Tibial artery (tissue), 4 donors: ENCODE measurements around the gene LRP1B.

Experiments
- DNase-seq, 2 donors: peaks; one replicate each; pipeline ENCODE4 v3.0.0-alpha.2; 2019
- H3K27ac ChIP-seq, 2 donors: fragments of 200-600 bp; sonication (generic) in 1 of 2; 1 replicate in 1 of 2; 2 replicates in 1 of 2; pipeline ENCODE4 v1.5.1; 2018 to 2019; ENCODE audit warnings: mild to moderate bottlenecking in 1 of 2
- H3K27me3 ChIP-seq, 2 donors: fragments of 200-600 bp; sonication (generic) in 1 of 2; one replicate each; pipeline versions ENCODE4 v1.5.1 to v1.6.0; 2016 to 2019
- H3K36me3 ChIP-seq, 3 donors: fragments of 200-600 bp; sonication (generic) in 2 of 3; one replicate each; pipeline ENCODE4 v1.5.1; 2016 to 2019; ENCODE audit warnings: mild to moderate bottlenecking in 2 of 3
- H3K4me1 ChIP-seq, 4 donors: fragments of 200-600 bp; sonication (generic) in 2 of 4; 1 replicate in 3 of 4; 2 replicates in 1 of 4; pipeline ENCODE4 v1.5.1; 2016 to 2019
- H3K4me3 ChIP-seq, 2 donors: fragments of 200-600 bp; sonication (generic) in 1 of 2; 1 replicate in 1 of 2; 2 replicates in 1 of 2; pipeline ENCODE4 v1.5.1; 2018 to 2019; ENCODE audit warnings: mild to moderate bottlenecking in 2 of 2
- H3K9me3 ChIP-seq, 3 donors: fragments of 200-600 bp; sonication (generic) in 1 of 3; one replicate each; pipeline ENCODE4 v1.5.1; 2016 to 2019
- CTCF ChIP-seq, 2 experiments: fragments of 200-600 bp in 1 of 2; fragments of 450-650 bp in 1 of 2; IDR thresholded peaks; one replicate each; pipeline ENCODE4 v1.5.1; 2017 to 2019; ENCODE audit warnings: antibody characterized with exemption in 2 of 2, mild to moderate bottlenecking in 1 of 2, moderate library complexity in 1 of 2
- intact Hi-C: fragments of 100-400 bp; cut with DNase I; formaldehyde crosslinking; loops from one replicate; pipeline ENCODE4 v1.15.0; 2023; ENCODE audit warnings: low total_unique reads

LRP1B gene

DNA sequence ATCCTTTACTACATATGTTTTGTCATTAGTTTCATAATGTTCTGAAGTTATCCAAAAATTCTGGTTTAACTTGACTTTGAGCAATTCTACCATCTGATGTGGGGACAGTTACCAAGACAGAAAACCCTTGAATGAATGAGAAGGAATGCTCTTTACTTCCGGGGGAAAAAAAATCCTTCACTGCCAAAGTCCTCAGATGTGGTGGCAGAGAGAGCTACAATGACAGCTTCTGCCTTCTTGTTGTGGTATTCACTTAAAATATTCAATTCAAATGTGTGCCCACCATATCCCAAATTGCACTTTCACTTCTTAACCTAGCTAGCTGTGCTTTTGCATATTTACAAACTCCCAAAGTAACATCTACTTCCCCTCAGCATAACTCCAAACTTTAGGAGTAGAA lies 1818.9 kb downstream of the LRP1B start:
- Histone ChIP-seq H3K27ac (no peak overlapping the region), H3K4me3 (no peak overlapping the region), H3K9me3 (no peaks in the 10 kb centered on the region), H3K27me3 (no peaks in the 10 kb centered on the region), H3K36me3 (no peaks in the 10 kb centered on the region), H3K4me1 (no peaks in the 10 kb centered on the region)
- DNase-seq, result no peak
- TF ChIP-seq CTCF (IDR thresholded peaks at IDR 0.05), result no peak
- intact Hi-C loops, result no loop called here

DNA sequence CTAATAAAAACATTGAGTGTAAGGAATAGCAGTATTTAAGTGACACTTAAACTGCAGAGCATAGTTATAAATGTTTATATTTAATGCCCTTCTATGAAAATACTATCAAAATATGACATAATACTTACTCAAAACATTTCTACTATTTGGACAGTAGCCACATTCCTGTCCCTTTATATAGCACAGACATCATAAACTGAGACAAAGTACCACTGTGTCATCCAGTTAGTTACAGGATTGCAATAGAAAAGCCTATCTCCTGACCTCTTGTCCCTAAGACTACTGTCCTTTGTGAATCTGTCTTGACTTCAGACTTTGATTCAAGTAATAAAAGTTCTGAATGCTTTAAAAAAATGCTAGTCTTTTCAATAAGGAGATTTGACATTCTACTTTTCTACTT lies 1822.1 kb downstream of the LRP1B start:
- no peak overlapping the region for H3K4me3 ChIP-seq
- TF ChIP-seq CTCF (IDR thresholded peaks at IDR 0.05), result no peak
- H3K27me3 ChIP-seq, result no peaks in the 10 kb centered on the region
- H3K36me3 ChIP-seq, result no peaks in the 10 kb centered on the region
- intact Hi-C loops, result no loop called here
- H3K27ac ChIP-seq, result no peak overlapping the region
- H3K4me1 ChIP-seq, result no peaks in the 10 kb centered on the region
- no peaks in the 10 kb centered on the region for H3K9me3 ChIP-seq
- no peak for DNase-seq

DNA sequence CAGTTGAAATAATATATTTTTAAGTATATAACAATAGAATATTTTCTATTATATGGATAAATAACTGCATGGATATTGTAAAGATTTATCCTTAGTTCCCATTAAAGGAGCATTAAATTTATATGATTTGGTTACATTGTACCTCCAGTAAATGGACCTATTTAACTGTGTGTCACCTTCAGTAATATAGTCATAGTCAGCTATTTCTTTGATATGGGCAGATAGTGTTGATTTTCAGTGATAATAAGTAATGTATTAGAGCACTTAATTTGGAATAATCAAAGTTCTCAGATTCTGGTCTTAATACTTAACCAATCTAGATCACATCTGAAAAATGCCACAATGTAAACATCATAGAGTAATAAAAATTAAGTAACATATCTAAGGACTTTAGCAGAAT lies 1823.3 kb downstream of the LRP1B start:
- no peak for TF ChIP-seq CTCF (IDR thresholded peaks at IDR 0.05)
- H3K4me3 ChIP-seq, result no peak overlapping the region
- intact Hi-C loops, result no loop called here
- H3K36me3 ChIP-seq, result no peaks in the 10 kb centered on the region
- no peak for DNase-seq
- no peaks in the 10 kb centered on the region for H3K27me3 ChIP-seq
- H3K9me3 ChIP-seq, result no peaks in the 10 kb centered on the region
- no peak overlapping the region for H3K27ac ChIP-seq
- no peaks in the 10 kb centered on the region for H3K4me1 ChIP-seq

DNA sequence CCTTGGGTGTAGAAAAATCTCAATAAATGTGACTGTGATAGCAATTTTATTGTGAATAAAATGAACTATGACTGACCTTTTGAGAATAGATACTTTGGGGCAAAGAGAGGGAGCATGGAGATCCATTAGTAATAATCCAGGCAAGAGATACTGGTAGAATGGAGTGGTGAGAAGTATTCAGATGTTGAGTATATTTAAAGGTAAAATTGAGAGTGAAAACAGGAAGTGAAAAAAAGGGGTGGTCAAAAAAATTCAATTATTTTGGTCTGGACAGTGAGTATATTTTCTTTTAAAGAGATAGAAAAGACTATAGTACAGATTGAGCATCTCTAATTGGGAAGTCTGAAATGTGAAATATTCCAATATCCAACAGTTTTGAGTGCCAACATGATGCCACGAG lies 1835.0 kb downstream of the LRP1B start:
- no peak overlapping the region for H3K27ac ChIP-seq
- H3K4me3 ChIP-seq, result no peak overlapping the region
- H3K4me1 ChIP-seq, result no peaks in the 10 kb centered on the region
- no peaks in the 10 kb centered on the region for H3K36me3 ChIP-seq
- H3K9me3 ChIP-seq, result no peaks in the 10 kb centered on the region
- no peak for DNase-seq
- intact Hi-C loops, result no loop called here
- no peaks in the 10 kb centered on the region for H3K27me3 ChIP-seq
- no peak for TF ChIP-seq CTCF (IDR thresholded peaks at IDR 0.05)

DNA sequence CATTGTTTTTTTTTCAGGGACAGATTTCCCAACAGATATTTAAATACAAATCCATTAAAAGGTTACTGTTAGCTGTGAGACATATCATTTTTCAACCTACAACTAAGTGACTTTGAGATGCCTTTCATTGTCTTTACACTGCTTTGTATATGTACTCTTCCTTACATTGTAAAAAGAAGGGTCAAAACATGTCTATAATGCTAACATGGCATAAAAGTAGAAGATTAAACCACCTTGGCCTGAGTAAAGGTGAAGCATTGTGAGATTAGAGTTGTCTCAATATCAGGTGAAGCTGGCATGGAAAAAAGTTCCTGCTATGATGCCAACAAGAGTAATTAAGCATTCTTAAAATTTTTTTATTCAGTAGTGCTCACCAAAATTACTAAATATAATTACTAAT lies 1842.1 kb downstream of the LRP1B start:
- intact Hi-C loops, result no loop called here
- no peaks in the 10 kb centered on the region for H3K4me1 ChIP-seq
- no peaks in the 10 kb centered on the region for H3K27me3 ChIP-seq
- DNase-seq, result no peak
- no peaks in the 10 kb centered on the region for H3K36me3 ChIP-seq
- H3K4me3 ChIP-seq, result no peak overlapping the region
- H3K27ac ChIP-seq, result no peak overlapping the region
- H3K9me3 ChIP-seq, result no peaks in the 10 kb centered on the region
- no peak for TF ChIP-seq CTCF (IDR thresholded peaks at IDR 0.05)

DNA sequence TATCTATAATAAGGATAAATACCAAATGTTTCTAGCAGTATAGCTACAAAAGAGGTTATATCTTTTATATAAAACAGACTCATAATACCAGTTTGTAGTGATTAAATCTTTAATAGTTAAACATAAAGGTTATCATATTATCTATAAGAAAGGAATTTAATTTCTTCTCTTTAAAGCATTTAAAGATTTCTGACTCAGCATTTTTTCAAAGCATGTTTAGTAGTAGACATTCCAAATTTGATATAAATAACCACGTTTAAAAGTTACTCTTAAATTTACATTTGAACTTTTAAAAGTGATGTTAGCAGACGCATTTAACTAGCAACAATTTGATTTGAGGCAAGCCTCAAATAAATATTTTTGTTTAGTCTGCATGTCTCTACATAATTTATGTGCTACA lies 1842.6 kb downstream of the LRP1B start:
- TF ChIP-seq CTCF (IDR thresholded peaks at IDR 0.05), result no peak
- H3K4me3 ChIP-seq, result no peak overlapping the region
- H3K36me3 ChIP-seq, result no peaks in the 10 kb centered on the region
- no peaks in the 10 kb centered on the region for H3K9me3 ChIP-seq
- no peaks in the 10 kb centered on the region for H3K27me3 ChIP-seq
- DNase-seq, result no peak
- no peaks in the 10 kb centered on the region for H3K4me1 ChIP-seq
- no peak overlapping the region for H3K27ac ChIP-seq
- intact Hi-C loops, result no loop called here
